Lower leg skin (tissue), 4 donors: ENCODE results near the gene CDC42. TPM values are rescaled to one million over a fixed set of nuclear protein-coding genes. Genes with fewer than 3 reads are reported as not detected.

Source experiments
- DNase-seq, 2 donors: peaks; one replicate each; pipeline ENCODE4 v3.0.0-alpha.2; 2019; ENCODE audit warnings: low spot score in 2 of 2
- H3K4me3 ChIP-seq: fragments of 200-600 bp; sonication (generic); 2 replicates; pipeline ENCODE4 v1.5.1; 2017; ENCODE audit warnings: mild to moderate bottlenecking, low read depth; ENCODE audit not compliant: poor library complexity, severe bottlenecking
- CTCF ChIP-seq, 3 donors: fragments of 450-650 bp; IDR thresholded peaks; one replicate each; pipeline ENCODE4 v1.5.1; 2016; ENCODE audit warnings: antibody characterized with exemption in 3 of 3, mild to moderate bottlenecking in 3 of 3, moderate library complexity in 2 of 3
- POLR2A ChIP-seq, 2 donors: fragments of 450-650 bp; IDR thresholded peaks; one replicate each; pipeline ENCODE4 v1.6.1; 2016 to 2017; ENCODE audit warnings: antibody characterized with exemption in 2 of 2, mild to moderate bottlenecking in 1 of 2, moderate library complexity in 1 of 2
- WGBS, 2 donors: methylation state at CpG; one replicate each; pipeline ENCODE4 v1.1.5; 2018; 5-methylcytosine and 5-hydroxymethylcytosine counted together
- intact Hi-C: fragments of 100-400 bp; cut with DNase I; formaldehyde crosslinking; loops from one replicate; pipeline ENCODE4 v1.15.0; 2023; ENCODE audit warnings: low total_unique reads
- total RNA-seq, 4 donors: library from RNA; depleted of rRNA; stranded (reverse); fragments of >200 nt; gene quantifications; one replicate each; pipeline ENCODE4 v1.1.0, GENCODE V29; 2016

Gene CDC42
- total RNA-seq, 4 donors from 2014 or later: 162 to 226 (median 203) TPM

DNA sequence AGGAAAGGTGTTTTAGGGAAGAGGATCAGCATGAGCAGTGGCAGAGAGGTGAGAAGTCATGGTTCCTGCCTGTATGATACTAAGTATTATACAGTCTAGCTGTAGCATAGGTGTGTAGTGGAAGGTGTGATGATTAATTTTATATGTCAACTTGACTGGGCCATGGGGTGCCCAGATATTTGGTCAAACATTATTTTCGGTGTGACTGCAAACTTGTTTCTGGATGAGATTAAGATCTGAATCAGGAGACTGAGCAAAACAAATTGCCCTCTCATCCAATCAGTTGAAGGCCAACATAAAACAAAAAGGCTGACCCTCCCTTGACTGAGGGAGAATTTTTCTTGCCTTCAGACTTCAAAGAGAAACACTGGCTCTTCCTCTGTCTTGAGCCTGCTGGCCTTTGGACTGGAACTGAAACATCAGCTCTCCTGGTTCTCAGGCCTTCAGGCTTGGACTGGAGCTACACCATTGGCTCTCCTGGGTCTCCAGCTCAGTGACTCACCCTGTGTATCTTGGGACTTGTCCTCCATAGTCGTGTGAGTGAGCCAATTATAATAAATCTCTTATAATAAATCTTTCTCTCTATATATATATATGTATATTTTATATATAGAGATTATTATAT is 6.8 kb upstream of the CDC42 start:
- H3K4me3 ChIP-seq: no peak overlapping the region
- 49 to 57% methylated on average over 2 of the region's 2 CpGs for WGBS, 2 donors
- intact Hi-C loops: no loop called here
- TF ChIP-seq CTCF (IDR thresholded peaks at IDR 0.05): no peak
- no peak for TF ChIP-seq POLR2A (IDR thresholded peaks at IDR 0.05)
- no peak for DNase-seq

DNA sequence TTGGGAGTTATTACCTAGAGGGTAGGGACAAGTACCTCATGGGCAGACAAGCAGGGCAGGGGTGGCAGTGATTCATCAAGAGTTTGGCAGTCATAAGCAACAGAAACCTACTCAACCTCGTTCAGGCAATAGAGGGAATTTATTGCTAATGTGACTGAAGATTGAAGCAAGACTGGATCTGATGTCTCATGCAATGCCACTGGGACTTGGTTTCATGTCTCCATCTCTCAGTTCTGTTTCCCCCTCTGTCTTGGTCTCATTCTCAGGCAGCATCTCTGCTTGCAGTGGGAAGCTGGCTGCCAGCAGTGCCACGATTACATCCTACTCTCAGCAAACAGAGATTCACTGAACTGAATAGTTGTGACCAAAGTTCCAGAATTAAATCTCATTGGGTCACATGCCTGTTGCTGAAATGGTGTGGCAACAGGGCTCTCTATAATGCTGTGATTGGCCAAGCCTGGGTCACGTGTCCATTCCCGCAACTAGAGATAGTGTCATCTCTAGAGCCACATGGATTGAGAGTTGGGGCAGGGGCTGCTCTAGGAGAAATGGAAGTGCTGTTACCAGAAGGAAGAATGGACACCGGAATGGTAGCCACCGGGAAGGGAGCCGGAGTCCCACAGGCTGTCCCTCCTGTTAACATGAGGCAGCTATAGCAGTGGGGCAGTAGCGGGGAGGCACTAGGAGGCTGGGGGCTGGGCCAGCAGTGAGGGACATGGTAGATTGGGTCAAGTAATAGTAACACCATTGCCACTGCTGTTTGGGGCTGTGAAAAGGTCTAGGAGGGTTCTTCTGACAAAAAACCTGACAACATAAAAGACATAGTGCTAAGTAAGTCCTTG is 3.9 kb upstream of the CDC42 start:
- intact Hi-C loops: no loop called here
- no peak overlapping the region for H3K4me3 ChIP-seq
- 67 to 70% methylated on average over 8 of the region's 8 CpGs for WGBS, 2 donors
- no peak for TF ChIP-seq POLR2A (IDR thresholded peaks at IDR 0.05)
- TF ChIP-seq CTCF (IDR thresholded peaks at IDR 0.05): no peak
- DNase-seq: no peak

DNA sequence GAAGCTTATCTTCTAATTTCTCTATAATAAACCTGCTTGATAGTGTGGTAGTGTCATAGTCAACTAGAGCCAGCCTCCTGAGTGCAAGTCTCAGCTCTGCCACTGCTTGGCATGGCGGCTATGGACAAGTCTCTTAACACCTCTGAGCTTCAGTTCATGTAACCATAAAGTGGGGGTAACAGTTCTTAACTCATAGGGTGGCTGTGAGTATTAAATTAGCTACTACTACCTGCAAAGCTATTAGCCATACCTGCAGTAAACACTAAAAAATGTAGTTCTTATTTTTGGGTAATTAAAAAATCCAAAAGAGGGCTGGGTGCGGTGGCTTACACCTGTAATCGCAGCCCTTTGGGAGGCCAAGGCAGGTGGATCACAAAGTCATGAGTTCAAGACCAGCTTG is 2.2 kb upstream of the CDC42 start:
- TF ChIP-seq CTCF (IDR thresholded peaks at IDR 0.05) (no peak), POLR2A (IDR thresholded peaks at IDR 0.05) (no peak)
- WGBS, 2 donors: 97 to 100% methylated on average over 3 of the region's 3 CpGs
- no peak overlapping the region for H3K4me3 ChIP-seq
- intact Hi-C loops: loop anchor here (5.0 kb wide), 1 partner anchor 967 kb away; the partner anchor contains the start of genes KDM1A and TEX46
- no peak for DNase-seq

DNA sequence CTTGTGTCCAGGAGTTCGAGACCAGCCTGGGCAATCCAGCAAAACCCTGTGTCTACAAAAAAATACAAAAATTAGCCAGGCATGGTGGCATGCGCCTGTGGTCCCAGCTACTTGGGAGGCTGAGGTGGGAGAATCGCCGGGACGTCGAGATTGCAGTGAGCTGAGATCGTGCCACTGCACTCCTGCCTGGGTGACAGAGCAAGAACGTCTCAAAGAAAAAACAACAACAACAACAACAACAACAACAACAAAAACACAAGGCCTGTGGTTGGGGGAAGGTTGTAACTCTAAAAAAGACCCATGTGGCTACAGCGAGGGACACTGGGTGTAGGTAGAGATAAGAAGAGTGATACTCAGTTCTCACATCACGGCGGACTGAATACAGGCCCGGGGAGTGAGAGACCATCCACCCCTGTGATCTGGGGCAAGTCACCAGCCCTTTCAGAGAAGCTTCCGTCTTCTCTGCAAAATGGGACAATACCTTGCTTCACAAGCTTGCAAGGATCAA is 848 bp upstream of the CDC42 start:
- TF ChIP-seq CTCF (IDR thresholded peaks at IDR 0.05) (no peak), POLR2A (IDR thresholded peaks at IDR 0.05) (no peak)
- WGBS, 2 donors: 85 to 90% methylated on average over 13 of the region's 13 CpGs
- H3K4me3 ChIP-seq: no peak overlapping the region
- DNase-seq: no peak
- intact Hi-C loops: loop anchor here (5.0 kb wide), 1 partner anchor 966 kb away; the partner anchor contains the start of genes KDM1A and TEX46

- no peak for TF ChIP-seq CTCF (IDR thresholded peaks at IDR 0.05)
- no peak for TF ChIP-seq POLR2A (IDR thresholded peaks at IDR 0.05)
- WGBS, 2 donors: 1 to 2% methylated on average over 33 to 37 of the region's 70 CpGs
- DNase-seq: peak in 1 of 2 donors; percentile 91
- H3K4me3 ChIP-seq: peak overlapping the region; percentile 100
- intact Hi-C loops: loop anchor here (5.0 kb wide), 1 partner anchor 964 kb away; the partner anchor contains the start of genes KDM1A and TEX46
Observed at GRCh38 chr1:22053017-22053860, 730 bp downstream of the CDC42 start.
